Stimulated activated CD8-positive, alpha-beta memory T cell treated with anti-CD3 and anti-CD28 coated beads, Interleukin-15, amount 100 ng/mL, for 24 hours (primary cell): ENCODE results near the gene OR2L13.
"Not testable (repeated sequence)": the region's sequence is repeated elsewhere in the genome, so short reads cannot be mapped to it uniquely, and the experiment has no call there.

Experiments used
- DNase-seq: peaks from one replicate; pipeline ENCODE4 v3.0.0-alpha.2; 2020; ENCODE audit warnings: low read depth

Gene OR2L13

GRCh38 chr1:248094884-248095283, at the start of gene OR2L13:
TSS of gene OR2L13 (plus strand) at chr1:248095184. CDS start at chr1:248099376, 4,192 bp downstream.
- DNase-seq = no peak

- DNase-seq = no peak
Measured at GRCh38 chr1:248045209-248045608, 49.8 kb upstream of the OR2L13 start.

GRCh38 chr1:248046536-248046935, 48.4 kb upstream of the OR2L13 start, which contains the start of gene OR2L3:
TSS of gene OR2L3 (plus strand) at chr1:248046836. CDS start at chr1:248060682, 13,846 bp downstream.
- DNase-seq = no peak

GRCh38 chr1:248047008-248047407, 48.0 kb upstream of the OR2L13 start:
- no peak for DNase-seq

- no peak for DNase-seq
Measured at GRCh38 chr1:248054671-248055070, 40.3 kb upstream of the OR2L13 start.

- DNase-seq = no peak
Measured at GRCh38 chr1:248055261-248055660, 39.7 kb upstream of the OR2L13 start.

GRCh38 chr1:248065071-248065470, 29.9 kb upstream of the OR2L13 start:
- DNase-seq = no peak

- no peak for DNase-seq
Measured at GRCh38 chr1:248065604-248066003, 29.4 kb upstream of the OR2L13 start.

- not testable (repeated sequence) for DNase-seq
Measured at GRCh38 chr1:248083864-248084263, 11.1 kb upstream of the OR2L13 start.

GRCh38 chr1:248098529-248098928, 3.5 kb downstream of the OR2L13 start:
- DNase-seq = no peak

- DNase-seq = no peak
Measured at GRCh38 chr1:248102847-248103246, 7.9 kb downstream of the OR2L13 start.

GRCh38 chr1:248111157-248111556, 16.2 kb downstream of the OR2L13 start:
- DNase-seq = no peak

- no peak for DNase-seq
Measured at GRCh38 chr1:248114890-248115289, 19.9 kb downstream of the OR2L13 start.

GRCh38 chr1:248127653-248128052, 32.7 kb downstream of the OR2L13 start:
- DNase-seq = no peak

GRCh38 chr1:248136811-248137210, 41.8 kb downstream of the OR2L13 start:
- DNase-seq = no peak

GRCh38 chr1:248140846-248141245, 45.9 kb downstream of the OR2L13 start:
- no peak for DNase-seq

GRCh38 chr1:248143311-248143710, 48.3 kb downstream of the OR2L13 start:
- DNase-seq = no peak

GRCh38 chr1:248144513-248145198, 49.7 kb downstream of the OR2L13 start, which contains the start of gene OR2M5:
TSS of gene OR2M5 (plus strand) at chr1:248145148. CDS start at chr1:248145148, 0 bp downstream.
- DNase-seq = no peak
